DOHH2 (cell line): Measurements from ENCODE around the gene CMIP.
A peak's percentile ranks its signal among the peaks of the same experiment; 100 is the strongest.

Source experiments
- H3F3A ChIP-seq: fragments of 200-600 bp; sonication (generic), shearing (Covaris generic); 2 replicates; pipeline ENCODE4 v1.6.0; 2016; ENCODE audit warnings: antibody characterized with exemption, mild to moderate bottlenecking; ENCODE audit not compliant: control insufficient read depth, insufficient read depth
- H3K27ac ChIP-seq: fragments of 200-600 bp; sonication (generic); 2 replicates; pipeline ENCODE4 v1.5.1; 2014; ENCODE audit warnings: low read depth, mild to moderate bottlenecking, low read length, moderate library complexity
- H3K27me3 ChIP-seq: fragments of 200-600 bp; sonication (generic); 2 replicates; pipeline ENCODE4 v1.6.1; 2014; ENCODE audit warnings: mild to moderate bottlenecking, low read length, mixed read lengths; ENCODE audit not compliant: control insufficient read depth
- H3K36me3 ChIP-seq: fragments of 200-600 bp; sonication (generic); 2 replicates; pipeline ENCODE4 v1.6.1; 2014; ENCODE audit warnings: mild to moderate bottlenecking, low read length, moderate library complexity, mixed read lengths; ENCODE audit not compliant: control insufficient read depth
- H3K4me1 ChIP-seq: fragments of 200-600 bp; sonication (generic); 2 replicates; pipeline ENCODE4 v1.6.1; 2014; ENCODE audit warnings: mild to moderate bottlenecking, low read length, mixed read lengths; ENCODE audit not compliant: control insufficient read depth
- H3K4me2 ChIP-seq: fragments of 200-600 bp; sonication (generic); 2 replicates; pipeline ENCODE4 v1.6.0; 2014; ENCODE audit warnings: mild to moderate bottlenecking, low read length, moderate library complexity
- H3K4me3 ChIP-seq: fragments of 200-600 bp; sonication (generic); 2 replicates; pipeline ENCODE4 v1.5.1; 2014; ENCODE audit warnings: mild to moderate bottlenecking, low read length, mixed read lengths
- H3K79me2 ChIP-seq: fragments of 200-600 bp; sonication (generic); 2 replicates; pipeline ENCODE4 v1.6.1; 2014; ENCODE audit warnings: mild to moderate bottlenecking, low read length, mixed read lengths; ENCODE audit not compliant: control insufficient read depth
- H3K9me2 ChIP-seq: fragments of 200-600 bp; sonication (generic); replicated peaks from 2 replicates; pipeline ENCODE4 v1.6.1; 2014; ENCODE audit warnings: mild to moderate bottlenecking, low read length, mixed read lengths; ENCODE audit not compliant: control insufficient read depth
- H3K9me3 ChIP-seq: fragments of 200-600 bp; sonication (generic); 2 replicates; pipeline ENCODE4 v1.6.1; 2014; ENCODE audit warnings: antibody characterized with exemption, low read length, mixed read lengths; ENCODE audit not compliant: control insufficient read depth, insufficient read depth
- H4K20me1 ChIP-seq: fragments of 200-600 bp; sonication (generic); 2 replicates; pipeline ENCODE4 v1.6.0; 2014; ENCODE audit warnings: low read depth, mild to moderate bottlenecking, antibody characterized with exemption, low read length, moderate library complexity; ENCODE audit not compliant: control insufficient read depth, insufficient read depth
- EZH2phosphoT487 ChIP-seq: fragments of 200-600 bp; sonication (generic); IDR thresholded peaks from 2 replicates; pipeline ENCODE4 v1.6.1; 2017; ENCODE audit warnings: borderline replicate concordance, mild to moderate bottlenecking, antibody characterized with exemption, low read length, moderate library complexity, mixed read lengths
- TF ChIP-seq, protein P1 (sequence below): fragments of 200-600 bp; sonication (generic); IDR thresholded peaks from one replicate; pipeline ENCODE4 v1.5.1; 2014; ENCODE audit warnings: antibody characterized with exemption, mild to moderate bottlenecking, low read depth, low read length; ENCODE audit not compliant: poor library complexity, severe bottlenecking

The CMIP gene

DNA sequence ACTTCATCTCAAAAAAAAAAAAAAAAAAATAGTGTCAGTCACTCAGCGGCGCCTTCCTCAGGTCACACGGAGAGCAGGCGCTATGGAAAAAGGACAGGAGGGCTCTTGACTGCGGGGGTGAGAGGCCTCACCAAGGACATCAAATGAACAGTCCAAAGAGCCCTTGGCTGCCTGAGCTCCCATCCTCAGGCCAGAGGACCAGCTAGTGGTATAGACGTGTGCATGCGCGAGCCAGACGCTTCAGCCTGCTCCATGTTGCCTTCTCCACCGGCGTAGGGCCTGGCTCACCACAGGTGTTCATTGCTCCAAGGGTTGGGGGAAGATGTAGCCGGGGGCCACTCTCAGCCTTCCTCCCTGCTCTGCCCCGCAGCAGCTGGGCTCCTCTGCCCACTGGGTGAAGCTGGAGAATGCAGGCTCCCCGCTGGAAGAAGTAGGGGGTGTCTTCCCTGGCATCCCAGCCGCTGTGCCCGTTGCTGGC, 268.7 kb downstream of the CMIP start:
- H3K36me3 ChIP-seq: no peaks in the 10 kb centered on the region
- H3K4me1 ChIP-seq: peaks cover 38% of the 10 kb centered on the region
- no peaks in the 10 kb centered on the region for H3K9me2 ChIP-seq
- peaks cover 3% of the 10 kb centered on the region; the same call in 1 of the 2 replicates for H3F3A ChIP-seq
- no peak overlapping the region for H3K27ac ChIP-seq
- no peak overlapping the region for H3K4me2 ChIP-seq
- no peak overlapping the region for H3K4me3 ChIP-seq
- H3K79me2 ChIP-seq: no peaks in the 10 kb centered on the region
- no peaks in the 10 kb centered on the region for H3K9me3 ChIP-seq
- no peaks in the 10 kb centered on the region for H4K20me1 ChIP-seq
- TF ChIP-seq, protein P1, sequence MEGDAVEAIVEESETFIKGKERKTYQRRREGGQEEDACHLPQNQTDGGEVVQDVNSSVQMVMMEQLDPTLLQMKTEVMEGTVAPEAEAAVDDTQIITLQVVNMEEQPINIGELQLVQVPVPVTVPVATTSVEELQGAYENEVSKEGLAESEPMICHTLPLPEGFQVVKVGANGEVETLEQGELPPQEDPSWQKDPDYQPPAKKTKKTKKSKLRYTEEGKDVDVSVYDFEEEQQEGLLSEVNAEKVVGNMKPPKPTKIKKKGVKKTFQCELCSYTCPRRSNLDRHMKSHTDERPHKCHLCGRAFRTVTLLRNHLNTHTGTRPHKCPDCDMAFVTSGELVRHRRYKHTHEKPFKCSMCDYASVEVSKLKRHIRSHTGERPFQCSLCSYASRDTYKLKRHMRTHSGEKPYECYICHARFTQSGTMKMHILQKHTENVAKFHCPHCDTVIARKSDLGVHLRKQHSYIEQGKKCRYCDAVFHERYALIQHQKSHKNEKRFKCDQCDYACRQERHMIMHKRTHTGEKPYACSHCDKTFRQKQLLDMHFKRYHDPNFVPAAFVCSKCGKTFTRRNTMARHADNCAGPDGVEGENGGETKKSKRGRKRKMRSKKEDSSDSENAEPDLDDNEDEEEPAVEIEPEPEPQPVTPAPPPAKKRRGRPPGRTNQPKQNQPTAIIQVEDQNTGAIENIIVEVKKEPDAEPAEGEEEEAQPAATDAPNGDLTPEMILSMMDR: no peak
- no peak for TF ChIP-seq EZH2phosphoT487
- H3K27me3 ChIP-seq: peaks cover 7% of the 10 kb centered on the region

DNA sequence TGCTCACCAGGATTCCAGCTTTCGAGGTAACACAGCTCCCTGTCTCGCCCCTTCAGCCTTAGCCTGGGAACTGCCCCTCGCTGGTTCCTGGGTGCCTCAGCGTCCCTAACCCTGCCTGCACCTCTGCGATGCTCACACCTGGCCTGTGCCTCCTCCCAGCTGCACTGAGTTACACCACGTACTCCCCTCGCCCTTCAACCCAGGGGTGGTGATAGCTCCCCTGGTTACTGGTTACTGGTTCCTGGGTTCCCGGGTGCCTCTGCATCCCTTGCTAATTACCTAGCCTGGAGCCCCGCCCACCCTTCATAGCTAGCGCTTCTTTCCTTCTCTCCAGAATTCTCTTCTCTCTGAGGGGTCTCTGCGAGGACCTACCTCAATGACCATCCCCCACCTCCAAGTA, 269.2 kb downstream of the CMIP start:
- no peaks in the 10 kb centered on the region for H4K20me1 ChIP-seq
- no peaks in the 10 kb centered on the region for H3K9me3 ChIP-seq
- H3F3A ChIP-seq: peaks cover 3% of the 10 kb centered on the region; the same call in 1 of the 2 replicates
- peaks cover 7% of the 10 kb centered on the region for H3K27me3 ChIP-seq
- peaks cover 43% of the 10 kb centered on the region for H3K4me1 ChIP-seq
- H3K4me2 ChIP-seq: no peak overlapping the region
- TF ChIP-seq EZH2phosphoT487: no peak
- TF ChIP-seq, protein P1: no peak
- H3K27ac ChIP-seq: no peak overlapping the region
- no peaks in the 10 kb centered on the region for H3K79me2 ChIP-seq
- no peaks in the 10 kb centered on the region for H3K36me3 ChIP-seq
- no peak overlapping the region for H3K4me3 ChIP-seq
- H3K9me2 ChIP-seq: no peaks in the 10 kb centered on the region

DNA sequence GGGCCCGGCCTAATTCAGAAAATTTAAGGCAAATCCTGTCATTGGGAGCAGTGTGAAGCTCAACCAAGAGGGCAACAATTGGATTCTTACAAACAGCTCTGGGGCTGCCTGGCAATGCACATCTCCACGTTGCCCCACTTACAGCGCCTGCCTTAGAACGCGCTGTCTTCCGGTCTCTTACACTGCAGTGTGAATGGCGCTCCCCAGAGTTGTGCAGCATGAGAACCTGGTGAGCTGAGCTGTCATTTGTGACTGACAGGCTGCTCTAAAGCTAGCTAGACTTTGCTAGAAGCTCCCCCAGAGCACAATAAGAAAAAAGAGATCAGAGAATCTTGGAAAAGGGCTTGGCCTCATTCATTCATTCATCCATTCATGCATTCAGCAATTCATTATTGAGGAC, 270.0 kb downstream of the CMIP start:
- no peak for TF ChIP-seq EZH2phosphoT487
- TF ChIP-seq, protein P1: no peak
- no peaks in the 10 kb centered on the region for H3K9me3 ChIP-seq
- no peaks in the 10 kb centered on the region for H3K9me2 ChIP-seq
- H3F3A ChIP-seq: peaks cover 3% of the 10 kb centered on the region; the same call in 1 of the 2 replicates
- H3K36me3 ChIP-seq: no peaks in the 10 kb centered on the region
- peaks cover 46% of the 10 kb centered on the region for H3K4me1 ChIP-seq
- peak overlapping the region; percentile 70 for H3K4me2 ChIP-seq
- H3K27me3 ChIP-seq: peaks cover 7% of the 10 kb centered on the region
- H3K27ac ChIP-seq: no peak overlapping the region
- no peaks in the 10 kb centered on the region for H4K20me1 ChIP-seq
- no peaks in the 10 kb centered on the region for H3K79me2 ChIP-seq
- H3K4me3 ChIP-seq: peak overlapping the region; percentile 28
